ENCODE measurements around the gene SLC2A11.
"Not testable (repeated sequence)": the region's sequence is repeated elsewhere in the genome, so short reads cannot be mapped to it uniquely, and the experiment has no call there.

DNA sequence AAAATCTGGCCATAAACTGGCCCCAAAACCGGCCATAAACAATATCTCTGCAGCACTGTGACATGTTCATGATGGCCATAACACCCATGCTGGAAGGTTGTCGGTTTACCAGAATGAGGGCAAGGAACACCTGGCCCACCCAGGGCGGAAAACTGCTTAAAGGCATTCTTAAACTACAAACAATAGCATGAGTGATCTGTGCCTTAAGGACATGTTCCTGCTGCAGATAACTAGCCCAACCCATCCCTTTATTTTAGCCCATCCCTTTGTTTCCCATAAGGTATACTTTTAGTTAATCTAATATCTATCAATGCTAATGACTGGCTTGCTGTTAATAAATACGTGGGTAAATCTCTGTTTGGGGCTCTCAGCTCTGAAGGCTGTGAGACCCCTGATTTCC lies 42.6 kb downstream of the SLC2A11 start:
- TF ChIP-seq POLR2A (IDR thresholded peaks at IDR 0.05; ENCODE audit: low read length); GATA1 (IDR thresholded peaks at IDR 0.05; ENCODE audit: low read depth, low read length): not testable (repeated sequence)
